IMR-90 (cell line): ENCODE measurements around the gene RNF146. TPM values are rescaled to one million over a fixed set of nuclear protein-coding genes. Genes with fewer than 3 reads are reported as not detected.

ENCODE experiments used
- ATAC-seq: fragments of 200-7000 bp; cut with Tn5 transposase; 2 replicates; pipeline ENCODE4 v1.9.1; 2020; ENCODE audit warnings: low read depth, mild to moderate bottlenecking, moderate library complexity
- BruUV-seq: library from RNA; stranded (reverse); fragments of 400-500 nt; replicated peaks from 2 replicates; lab custom pipeline; 2021; lab: Mats Ljungman, UMichigan
- CTCF ChIA-PET: fragments of 300-600 bp; formaldehyde crosslinking; extraction: SDS; loops from one replicate; lab custom pipeline; 2021; ENCODE audit warnings: antibody characterized with exemption; lab: Yijun Ruan, JAX
- POLR2A ChIA-PET: fragments of 300-600 bp; sonication (Branson Sonifier 250); formaldehyde crosslinking; loops from one replicate; lab custom pipeline; 2022; ENCODE audit warnings: antibody characterized with exemption; ENCODE audit not compliant: unreplicated experiment; lab: Charles Lee
- DNase-seq: peaks from one replicate; pipeline ENCODE4 v3.0.0; 2013
- H2AFZ ChIP-seq: replicated peaks from 2 replicates; pipeline ENCODE3; 2013; ENCODE audit warnings: low read length, mild to moderate bottlenecking; ENCODE audit not compliant: poor library complexity
- H2AK5ac ChIP-seq: 2 replicates; pipeline ENCODE4 v1.6.1; 2013; ENCODE audit warnings: low read depth, low read length, inconsistent platforms
- H2AK9ac ChIP-seq: replicated peaks from 2 replicates; pipeline ENCODE3; 2013; ENCODE audit warnings: mild to moderate bottlenecking, low read depth, low read length, moderate library complexity; ENCODE audit not compliant: poor library complexity
- H2BK120ac ChIP-seq: 2 replicates; pipeline ENCODE4 v1.6.1; 2013; ENCODE audit warnings: low read depth, low read length, inconsistent platforms
- H2BK15ac ChIP-seq: 3 replicates; pipeline ENCODE4 v1.6.1; 2013; ENCODE audit warnings: low read depth, low read length, inconsistent platforms
- H2BK20ac ChIP-seq: 2 replicates; pipeline ENCODE4 v1.6.1; 2013; ENCODE audit warnings: low read depth, mild to moderate bottlenecking, inconsistent platforms, low read length, moderate library complexity
- H2BK5ac ChIP-seq: 2 replicates; pipeline ENCODE4 v1.6.1; 2013; ENCODE audit warnings: mild to moderate bottlenecking, low read depth, low read length, inconsistent platforms; ENCODE audit not compliant: poor library complexity, severe bottlenecking
- H3K14ac ChIP-seq: replicated peaks from 2 replicates; pipeline ENCODE4 v1.6.1; 2013; ENCODE audit warnings: low read depth, low read length, inconsistent platforms
- H3K18ac ChIP-seq: 2 replicates; pipeline ENCODE4 v1.6.1; 2013; ENCODE audit warnings: low read depth, low read length, control low read depth
- H3K23ac ChIP-seq: 2 replicates; pipeline ENCODE4 v1.6.1; 2013; ENCODE audit warnings: low read depth, low read length, inconsistent platforms
- H3K27ac ChIP-seq: 2 replicates; pipeline ENCODE4 v1.5.1; 2013; ENCODE audit warnings: mild to moderate bottlenecking, control low read depth, low read length; ENCODE audit not compliant: insufficient read depth
- H3K27me3 ChIP-seq: 2 replicates; pipeline ENCODE4 v1.6.1; 2013; ENCODE audit warnings: low read length; ENCODE audit not compliant: control insufficient read depth, insufficient read depth
- H3K36me3 ChIP-seq: 2 replicates; pipeline ENCODE4 v1.6.1; 2013; ENCODE audit warnings: low read length, mixed read lengths; ENCODE audit not compliant: control insufficient read depth, insufficient read depth
- H3K4ac ChIP-seq: 2 replicates; pipeline ENCODE4 v1.6.1; 2013; ENCODE audit warnings: low read depth, low read length, inconsistent platforms
- H3K4me1 ChIP-seq: 2 replicates; pipeline ENCODE4 v1.6.1; 2013; ENCODE audit warnings: low read length, mixed read lengths; ENCODE audit not compliant: control insufficient read depth, insufficient read depth
- H3K4me2 ChIP-seq: 2 replicates; pipeline ENCODE4 v1.6.1; 2013; ENCODE audit warnings: low read depth, mild to moderate bottlenecking, control low read depth, low read length, moderate library complexity
- H3K4me3 ChIP-seq: 2 replicates; pipeline ENCODE4 v1.5.1; 2013; ENCODE audit warnings: low read depth, mild to moderate bottlenecking, control low read depth, low read length, moderate library complexity; ENCODE audit not compliant: insufficient read depth
- H3K56ac ChIP-seq: 2 replicates; pipeline ENCODE4 v1.6.1; 2013; ENCODE audit warnings: low read length, inconsistent platforms; ENCODE audit not compliant: insufficient read depth; ENCODE audit errors: extremely low read depth
- H3K79me1 ChIP-seq, 2 experiments: 2 replicates each; pipeline ENCODE4 v1.6.1; 2013; ENCODE audit warnings: low read length in 2 of 2, inconsistent platforms in 1 of 2, low read depth in 1 of 2
- H3K9ac ChIP-seq: 2 replicates; pipeline ENCODE4 v1.6.1; 2013; ENCODE audit warnings: low read depth, low read length, control low read depth
- H3K9me1 ChIP-seq: 2 replicates; pipeline ENCODE4 v1.6.1; 2013; ENCODE audit warnings: low read length, inconsistent platforms; ENCODE audit not compliant: insufficient read depth
- H3K9me3 ChIP-seq: 2 replicates; pipeline ENCODE4 v1.6.1; 2013; ENCODE audit warnings: low read length; ENCODE audit not compliant: control insufficient read depth, insufficient read depth
- H4K20me1 ChIP-seq: 2 replicates; pipeline ENCODE4 v1.6.1; 2013; ENCODE audit warnings: low read length, inconsistent platforms; ENCODE audit not compliant: insufficient read depth
- H4K5ac ChIP-seq: 2 replicates; pipeline ENCODE4 v1.6.1; 2013; ENCODE audit warnings: mild to moderate bottlenecking, low read depth, low read length, control low read depth
- H4K8ac ChIP-seq, 2 experiments: 2 replicates each; pipeline ENCODE4 v1.6.1; 2013; ENCODE audit warnings: low read depth in 2 of 2, low read length in 2 of 2, control low read depth in 1 of 2, inconsistent platforms in 1 of 2
- H4K91ac ChIP-seq: 2 replicates; pipeline ENCODE4 v1.6.1; 2013; ENCODE audit warnings: low read depth, low read length, inconsistent platforms; ENCODE audit not compliant: insufficient read depth
- BHLHE40 ChIP-seq: fragments of 150-350 bp; IDR thresholded peaks from 2 replicates; pipeline ENCODE4 v1.6.1; 2016; ENCODE audit warnings: mild to moderate bottlenecking, low read depth, low read length
- CEBPB ChIP-seq: IDR thresholded peaks from 2 replicates; pipeline ENCODE4 v1.6.1; 2012; ENCODE audit warnings: low read depth, low read length, improper control_type of control experiment
- CHD1 ChIP-seq: IDR thresholded peaks from 2 replicates; pipeline ENCODE4 v1.6.1; 2012; ENCODE audit warnings: low read depth, low read length, improper control_type of control experiment
- CTCF ChIP-seq: conservative IDR thresholded peaks from 2 replicates; pipeline ENCODE4 v1.5.1; 2012; ENCODE audit warnings: mild to moderate bottlenecking, low read depth, low read length, improper control_type of control experiment
- ELK1 ChIP-seq: fragments of 150-350 bp; IDR thresholded peaks from 2 replicates; pipeline ENCODE4 v1.6.1; 2016; ENCODE audit warnings: low read depth, mild to moderate bottlenecking, low read length, moderate library complexity, borderline replicate concordance
- FOS ChIP-seq: fragments of 150-350 bp; IDR thresholded peaks from 2 replicates; pipeline ENCODE4 v1.6.1; 2016; ENCODE audit warnings: low read depth, low read length
- MAFK ChIP-seq: IDR thresholded peaks from 2 replicates; pipeline ENCODE4 v1.6.1; 2012; ENCODE audit warnings: low read depth, low read length, improper control_type of control experiment
- MAZ ChIP-seq: IDR thresholded peaks from 2 replicates; pipeline ENCODE4 v1.6.1; 2012; ENCODE audit warnings: low read depth, mild to moderate bottlenecking, low read length, improper control_type of control experiment, moderate library complexity, borderline replicate concordance
- MXI1 ChIP-seq: IDR thresholded peaks from 2 replicates; pipeline ENCODE4 v1.6.1; 2012; ENCODE audit warnings: low read depth, mild to moderate bottlenecking, low read length, moderate library complexity, borderline replicate concordance
- NFE2L2 ChIP-seq: fragments of 150-350 bp; IDR thresholded peaks from 2 replicates; pipeline ENCODE4 v1.6.1; 2016; ENCODE audit warnings: low read depth, mild to moderate bottlenecking, low read length
- POLR2A ChIP-seq: IDR thresholded peaks from 2 replicates; pipeline ENCODE4 v1.6.1; 2012; ENCODE audit warnings: mild to moderate bottlenecking, low read depth, low read length
- RAD21 ChIP-seq: IDR thresholded peaks from 2 replicates; pipeline ENCODE4 v1.6.1; 2012; ENCODE audit warnings: low read length, improper control_type of control experiment
- RCOR1 ChIP-seq: IDR thresholded peaks from 2 replicates; pipeline ENCODE4 v1.6.1; 2012; ENCODE audit warnings: mild to moderate bottlenecking, low read length, improper control_type of control experiment; ENCODE audit not compliant: insufficient replicate concordance
- RFX5 ChIP-seq: IDR thresholded peaks from 2 replicates; pipeline ENCODE4 v1.8.0; 2012; ENCODE audit warnings: low read depth, mild to moderate bottlenecking, low read length, moderate library complexity
- SMC3 ChIP-seq: fragments of 150-350 bp; IDR thresholded peaks from 2 replicates; pipeline ENCODE4 v1.6.1; 2016; ENCODE audit warnings: low read depth, mild to moderate bottlenecking, antibody characterized with exemption, low read length, moderate library complexity
- USF2 ChIP-seq: fragments of 150-350 bp; IDR thresholded peaks from 2 replicates; pipeline ENCODE4 v1.6.1; 2017; ENCODE audit warnings: mild to moderate bottlenecking, antibody characterized with exemption, low read length, low read depth
- WGBS, 2 experiments: methylation state at CpG; one replicate each; pipeline versions ENCODE4 v1.1.5 to v1.1.7; 2013; ENCODE audit warnings: missing lambda C conversion rate in 2 of 2; ENCODE audit not compliant: insufficient read length in 1 of 2; ENCODE audit errors: extremely low coverage in 2 of 2; 5-methylcytosine and 5-hydroxymethylcytosine counted together
- dilution Hi-C: fragments of 300-500 bp; cut with HindIII; formaldehyde crosslinking; loops from one replicate; pipeline ENCODE4 v1.14.3; 2018; ENCODE audit warnings: low sequenced_read_pairs; ENCODE audit not compliant: unreplicated experiment
- in situ Hi-C: fragments of 300-500 bp; cut with MboI; formaldehyde crosslinking; loops from 3 replicates; pipeline ENCODE4 v1.14.3; 2019; ENCODE audit warnings: low sequenced_read_pairs, inconsistent platforms, mixed read lengths
- intact Hi-C: fragments of 100-400 bp; cut with micrococcal nuclease; formaldehyde crosslinking; loops from 2 replicates; pipeline ENCODE4 v1.10.0; 2022
- polyA plus RNA-seq, 3 experiments: library from polyadenylated mRNA; depleted of rRNA; stranded (reverse); fragments of >200 nt; gene quantifications; 2 replicates each; pipeline ENCODE4 v1.2.3, GENCODE V29; 2012; ENCODE audit warnings: low replicate concordance in 1 of 3
- total RNA-seq: library from RNA; depleted of rRNA; stranded (reverse); fragments of >200 nt; gene quantifications from 2 replicates; pipeline ENCODE4 v1.2.3, GENCODE V29; 2012

Gene RNF146
- total and polyA plus RNA-seq, 2 of the 4 experiments (the other 2 are of a cell fraction), result 24.0 to 32.2 TPM

- Histone ChIP-seq H2AK5ac (no peak overlapping the region), H3K23ac (no peak overlapping the region), H3K9me1 (peaks cover 2% of the 10 kb centered on the region; the same call in 1 of the 2 replicates), H3K14ac (no peak overlapping the region), H4K8ac (no peak overlapping the region), H3K27ac (no peak overlapping the region), H2BK20ac (no peak overlapping the region), H3K4ac (no peak overlapping the region), H4K5ac (no peak overlapping the region), H2AK9ac (no peak overlapping the region), H2BK15ac (no peak overlapping the region), H2BK5ac (no peak overlapping the region), H3K4me1 (peaks cover 2% of the 10 kb centered on the region; the same call in 1 of the 2 replicates), H3K4me2 (no peak overlapping the region), H3K27me3 (no peaks in the 10 kb centered on the region), H3K36me3 (peaks cover 3% of the 10 kb centered on the region; the same call in 1 of the 2 replicates), H3K9me3 (no peaks in the 10 kb centered on the region), H4K91ac (no peak overlapping the region), H3K9ac (no peak overlapping the region), H2BK120ac (no peak overlapping the region), H3K56ac (no peak overlapping the region), H3K18ac (no peak overlapping the region), H4K20me1 (peaks cover 36% of the 10 kb centered on the region), H3K79me1 (peaks cover 10 to 40% of the 10 kb centered on the region in 2 experiments), H2AFZ (no peak overlapping the region), H3K4me3 (no peak overlapping the region)
- no CpG with 5 or more reads among the region's 1 CpG for WGBS, 2 experiments
- in situ Hi-C loops (no loop called here), dilution Hi-C loops (no loop called here), intact Hi-C loops (no loop called here)
- ATAC-seq, result no peak
- no peak for TF ChIP-seq RCOR1
- TF ChIP-seq MAFK, result no peak
- no peak for TF ChIP-seq RFX5
- TF ChIP-seq MXI1, result no peak
- TF ChIP-seq FOS, result no peak
- no peak for TF ChIP-seq MAZ
- TF ChIP-seq RAD21, result no peak
- no peak for TF ChIP-seq BHLHE40
- TF ChIP-seq CHD1, result no peak
- no peak for TF ChIP-seq NFE2L2
- no peak for TF ChIP-seq SMC3
- no peak for TF ChIP-seq USF2
- no peak for TF ChIP-seq CTCF
- TF ChIP-seq ELK1, result no peak
- TF ChIP-seq CEBPB, result no peak
- no peak for TF ChIP-seq POLR2A
- ChIA-PET POLR2A (no interaction called here), CTCF (no interaction called here)
- DNase-seq, result no peak
- BruUV-seq, result no TSS peak
Observed at GRCh38 chr6:127279815-127280214, 13.2 kb downstream of the RNF146 start.
